NCI-H526 treated with DMSO at 0.1 percent for 48 hours (cell line): ENCODE data around the gene TNK1.
"Not testable (repeated sequence)": the region's sequence is repeated elsewhere in the genome, so short reads cannot be mapped to it uniquely, and the experiment has no call there.

Experiments used
- DNase-seq: peaks from one replicate; lab custom pipeline; 2025; lab: John Stamatoyannopoulos, UW

The TNK1 gene

DNA sequence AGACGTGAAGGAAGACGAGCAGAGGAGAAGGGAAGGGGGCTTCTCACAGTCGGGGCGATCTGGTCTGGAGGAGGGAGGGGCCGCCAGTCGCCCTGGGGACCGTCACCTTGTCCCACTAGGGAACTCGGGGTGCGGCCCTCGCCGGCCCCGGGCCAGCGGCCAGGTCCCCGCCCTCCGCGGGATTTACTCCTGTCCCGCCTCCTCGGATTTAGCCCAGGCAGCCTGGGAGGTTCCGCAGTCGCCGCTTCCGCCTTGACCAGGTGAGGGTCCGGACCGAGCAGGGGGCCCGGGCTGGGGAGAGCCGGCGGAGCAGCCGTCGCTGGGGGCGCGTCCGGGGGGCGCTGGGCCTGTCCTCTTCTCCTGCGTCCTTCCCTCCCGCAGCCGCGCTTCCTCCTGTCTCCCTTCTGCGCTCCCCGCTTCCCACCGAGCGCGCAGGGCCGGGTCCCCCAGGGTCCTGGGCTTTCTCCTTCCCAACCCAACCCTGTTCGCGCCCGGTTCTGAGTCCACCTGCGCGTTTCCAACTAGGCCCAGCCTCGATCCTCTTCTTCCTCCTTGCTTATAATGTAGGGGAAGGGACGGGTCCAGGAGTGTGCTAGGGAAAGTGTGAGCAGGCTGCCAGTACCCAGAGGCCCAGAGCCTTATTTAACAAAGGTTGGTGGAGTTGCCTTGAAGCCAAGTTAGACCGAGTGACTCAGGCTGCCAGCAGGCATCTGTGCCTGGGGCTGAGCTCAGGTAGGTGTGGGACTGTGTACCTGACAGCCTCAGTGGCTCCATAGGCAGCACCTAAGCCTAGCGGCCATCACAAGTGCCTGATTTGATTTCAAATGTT lies at the start of gene TNK1:
TSS of gene TNK1 (plus strand) at position 235 of the 829 bp plus-strand sequence. CDS start 1,838 bp downstream, outside the sequence.
- no peak for DNase-seq

DNA sequence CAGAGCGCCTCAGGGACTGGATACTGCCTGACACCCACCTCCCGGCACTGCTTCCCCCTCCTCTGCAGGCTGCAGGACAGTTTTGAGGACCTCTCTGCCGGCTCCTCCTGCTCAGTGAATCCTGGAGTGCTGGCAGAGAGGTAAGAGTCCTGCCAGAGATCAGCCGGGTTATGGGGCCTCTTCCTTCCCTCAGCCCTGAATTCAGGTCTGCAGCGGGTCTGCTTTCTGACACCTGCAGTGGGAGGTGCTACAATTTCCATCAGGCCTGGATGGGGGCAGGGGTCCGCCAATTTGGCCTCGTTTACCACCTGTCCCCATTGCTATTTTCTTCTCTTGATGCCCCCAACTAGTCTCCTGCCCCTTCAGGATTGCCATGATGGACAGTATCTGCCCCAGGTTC lies 48.8 kb upstream of the TNK1 start:
- no peak for DNase-seq

DNA sequence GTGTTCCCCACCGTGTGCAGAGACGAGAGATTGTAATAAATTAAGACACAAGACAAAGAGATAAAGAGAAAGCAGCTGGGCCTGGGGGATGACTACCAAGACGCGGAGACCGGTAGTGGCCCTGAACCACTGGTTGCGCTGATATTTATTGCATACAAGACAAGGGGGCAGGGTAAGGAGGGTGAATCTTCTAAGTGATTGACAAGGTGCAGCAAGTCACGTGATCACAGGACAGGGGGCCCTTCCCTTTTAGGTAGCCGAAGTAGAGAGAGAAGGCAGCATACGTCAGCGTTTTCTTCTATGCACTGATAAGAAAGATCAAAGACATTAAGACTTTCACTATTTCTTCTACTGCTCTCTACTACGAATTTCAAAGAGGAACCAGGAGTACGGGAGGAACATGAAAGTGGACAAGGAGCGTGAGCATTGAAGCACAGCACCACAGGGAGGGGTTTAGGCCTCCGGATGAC lies 48.3 kb upstream of the TNK1 start:
- not testable (repeated sequence) for DNase-seq

DNA sequence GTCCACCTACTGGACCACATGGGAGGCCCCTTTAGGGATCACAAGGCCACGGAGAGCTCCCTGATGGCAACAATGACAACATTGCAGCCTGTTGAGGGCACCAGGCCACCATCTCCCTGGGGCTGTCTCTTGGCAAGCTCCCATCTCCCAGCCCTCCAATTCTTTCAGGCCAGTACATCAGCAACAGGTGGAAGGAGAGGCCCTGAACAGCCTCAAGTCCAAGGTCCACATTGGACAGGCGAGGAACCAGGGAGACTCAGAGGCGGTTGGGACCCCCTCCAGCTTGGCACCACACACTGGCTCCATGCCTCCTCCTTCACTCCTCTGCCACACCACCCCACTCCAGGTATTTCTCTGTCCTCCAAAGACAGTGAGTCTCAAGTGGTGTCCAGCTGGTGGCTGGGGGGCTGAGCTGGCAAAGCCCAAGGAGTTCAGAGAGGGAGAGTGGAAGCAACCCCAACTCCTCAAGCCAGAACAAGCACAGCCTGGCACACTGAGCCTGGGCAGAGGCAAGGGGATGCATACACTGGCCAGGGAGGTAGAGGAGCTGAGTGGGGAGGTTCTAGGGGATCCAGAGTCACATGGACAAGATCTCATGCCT lies 45.9 kb upstream of the TNK1 start:
- DNase-seq: no peak

DNA sequence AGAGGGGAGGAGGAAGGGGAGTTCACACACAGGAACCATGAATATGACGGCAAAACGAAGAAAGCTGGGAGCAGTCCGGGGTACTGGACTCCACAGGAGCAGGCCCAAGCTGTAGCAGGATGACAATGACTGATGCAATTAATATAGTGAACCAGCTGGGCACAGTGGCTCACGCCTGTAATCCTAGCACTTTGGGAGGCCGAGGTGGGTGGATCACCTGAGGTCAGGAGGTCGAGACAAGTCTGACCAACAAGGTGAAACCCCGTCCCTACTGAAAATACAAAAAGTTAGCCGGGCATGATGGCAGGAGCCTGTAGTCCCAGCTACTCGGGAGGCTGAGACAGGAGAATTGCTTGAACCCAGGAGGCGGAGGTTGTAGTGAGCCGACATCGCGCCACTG lies 45.1 kb upstream of the TNK1 start:
- not testable (repeated sequence) for DNase-seq

DNA sequence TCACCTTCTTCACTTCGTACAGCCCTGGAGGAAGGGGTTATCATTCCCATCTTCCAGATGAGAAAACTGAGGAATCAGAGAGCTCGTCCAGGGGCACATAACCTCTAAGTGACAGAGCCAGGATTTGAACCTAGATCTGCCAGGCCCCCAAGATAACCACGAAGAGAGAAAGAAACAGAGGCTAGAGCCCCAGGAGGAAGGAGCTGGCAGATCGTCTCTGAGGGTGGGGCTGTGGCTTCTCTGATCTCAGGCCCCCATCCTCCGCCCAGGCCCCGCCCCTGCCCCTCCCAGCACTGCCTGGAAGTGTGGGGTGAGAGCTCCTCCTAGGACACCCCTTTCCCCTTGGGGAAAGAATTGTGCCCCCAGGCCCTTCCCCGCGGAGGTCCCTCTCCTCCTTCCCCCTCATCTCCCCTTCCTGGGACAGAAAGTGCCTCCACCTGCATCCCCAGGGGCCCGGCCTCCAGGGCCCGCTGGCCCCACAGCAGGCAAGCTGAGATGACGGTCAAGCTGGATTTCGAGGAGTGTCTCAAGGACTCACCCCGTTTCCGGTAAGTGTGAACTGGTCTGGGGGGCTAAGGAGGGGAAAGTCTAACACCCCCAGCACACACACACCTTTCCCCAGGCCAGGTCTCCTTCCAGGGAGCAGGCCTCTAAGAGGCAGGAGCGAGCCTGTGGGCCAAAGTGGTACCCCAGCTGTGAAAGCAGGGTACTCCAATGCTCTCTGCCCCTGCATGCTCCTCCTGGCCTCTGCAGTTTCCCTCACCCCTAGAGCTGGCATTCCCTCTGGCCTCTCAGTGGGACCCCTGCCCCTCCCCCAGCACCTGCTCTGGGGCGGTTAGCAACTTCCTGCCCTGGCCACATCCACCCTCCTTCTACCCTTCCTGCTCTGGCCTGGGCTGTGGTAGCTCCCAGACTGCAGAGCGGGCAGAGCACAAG lies 44.4 kb upstream of the TNK1 start, which contains the start of gene ACAP1:
TSS of gene ACAP1 (plus strand) at position 290 of the 936 bp plus-strand sequence. CDS start at position 496, 206 bp downstream.
- no peak for DNase-seq

DNA sequence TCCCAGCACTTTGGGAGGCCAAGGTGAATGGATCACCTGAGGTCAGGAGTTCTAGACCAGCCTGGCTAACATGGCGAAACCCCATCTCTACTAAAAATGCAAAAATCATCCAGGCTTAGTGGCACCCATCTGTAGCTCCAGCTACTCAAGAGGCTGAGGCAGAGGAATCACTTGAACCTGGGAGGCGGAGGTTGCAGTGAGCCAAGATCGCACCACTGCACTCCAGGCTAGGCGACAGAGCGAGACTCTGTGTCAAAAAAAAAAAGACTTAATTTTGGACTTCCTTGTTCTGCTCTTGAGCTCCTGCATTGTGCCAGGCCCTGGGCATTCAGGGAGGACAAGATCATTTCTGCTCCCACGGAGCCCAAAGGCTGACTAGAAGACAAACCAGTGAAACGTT lies 43.3 kb upstream of the TNK1 start:
- DNase-seq: not testable (repeated sequence)

DNA sequence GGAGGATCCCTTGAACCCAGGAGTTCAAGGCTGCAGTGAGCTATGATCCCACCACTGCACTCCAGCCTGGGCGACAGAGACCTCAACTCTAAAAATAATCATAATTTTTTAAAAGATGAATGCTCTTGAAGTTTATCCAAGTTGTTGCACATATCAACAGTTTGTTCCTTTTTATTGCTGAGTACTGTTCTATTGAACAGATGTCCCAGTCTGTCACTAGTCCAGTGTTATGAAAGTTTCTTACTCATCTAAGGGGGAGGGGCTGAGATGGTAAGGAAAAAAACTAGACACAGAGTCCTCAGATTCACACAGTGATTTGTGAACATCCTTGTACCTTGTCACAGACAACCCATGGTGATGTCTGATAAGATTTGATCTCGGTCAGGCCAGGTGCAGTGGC lies 40.7 kb upstream of the TNK1 start:
- DNase-seq: no peak

DNA sequence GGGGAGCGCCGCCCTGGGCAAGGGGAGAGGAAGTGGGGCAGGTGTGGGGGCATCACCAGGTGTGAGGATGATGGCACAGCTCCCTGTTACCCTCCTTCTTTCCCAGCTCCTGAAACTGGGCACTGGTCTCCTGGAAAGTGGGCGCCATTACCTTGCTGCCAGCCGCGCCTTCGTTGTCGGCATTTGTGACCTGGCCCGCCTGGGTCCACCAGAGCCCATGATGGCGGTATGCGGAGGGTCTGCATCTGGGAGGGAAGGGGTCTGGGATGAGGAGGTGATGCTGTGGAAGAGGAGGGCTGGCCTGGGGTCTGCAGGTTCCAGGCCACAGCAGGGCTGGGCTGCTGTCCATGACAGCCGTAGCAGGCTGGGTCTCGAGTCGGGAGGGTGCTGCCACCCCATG lies 39.0 kb upstream of the TNK1 start:
- no peak for DNase-seq

DNA sequence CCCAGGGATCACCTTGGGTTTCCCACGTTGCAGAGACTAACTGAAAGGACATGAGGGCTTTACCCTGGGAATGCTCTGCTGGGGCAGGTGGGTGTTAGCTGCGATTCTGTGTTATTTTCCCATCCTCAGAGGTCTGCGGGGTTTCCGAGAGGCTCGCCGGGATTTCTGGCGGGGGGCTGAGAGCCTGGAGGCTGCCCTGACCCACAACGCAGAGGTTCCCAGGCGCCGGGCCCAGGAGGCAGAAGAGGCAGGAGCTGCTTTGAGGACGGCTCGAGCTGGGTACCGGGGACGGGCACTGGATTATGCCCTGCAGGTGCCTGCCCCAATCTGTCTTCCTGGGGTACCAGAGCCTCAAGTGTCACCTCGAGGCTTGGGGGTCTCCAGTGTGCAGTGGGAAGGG lies 37.6 kb upstream of the TNK1 start:
- DNase-seq: no peak

DNA sequence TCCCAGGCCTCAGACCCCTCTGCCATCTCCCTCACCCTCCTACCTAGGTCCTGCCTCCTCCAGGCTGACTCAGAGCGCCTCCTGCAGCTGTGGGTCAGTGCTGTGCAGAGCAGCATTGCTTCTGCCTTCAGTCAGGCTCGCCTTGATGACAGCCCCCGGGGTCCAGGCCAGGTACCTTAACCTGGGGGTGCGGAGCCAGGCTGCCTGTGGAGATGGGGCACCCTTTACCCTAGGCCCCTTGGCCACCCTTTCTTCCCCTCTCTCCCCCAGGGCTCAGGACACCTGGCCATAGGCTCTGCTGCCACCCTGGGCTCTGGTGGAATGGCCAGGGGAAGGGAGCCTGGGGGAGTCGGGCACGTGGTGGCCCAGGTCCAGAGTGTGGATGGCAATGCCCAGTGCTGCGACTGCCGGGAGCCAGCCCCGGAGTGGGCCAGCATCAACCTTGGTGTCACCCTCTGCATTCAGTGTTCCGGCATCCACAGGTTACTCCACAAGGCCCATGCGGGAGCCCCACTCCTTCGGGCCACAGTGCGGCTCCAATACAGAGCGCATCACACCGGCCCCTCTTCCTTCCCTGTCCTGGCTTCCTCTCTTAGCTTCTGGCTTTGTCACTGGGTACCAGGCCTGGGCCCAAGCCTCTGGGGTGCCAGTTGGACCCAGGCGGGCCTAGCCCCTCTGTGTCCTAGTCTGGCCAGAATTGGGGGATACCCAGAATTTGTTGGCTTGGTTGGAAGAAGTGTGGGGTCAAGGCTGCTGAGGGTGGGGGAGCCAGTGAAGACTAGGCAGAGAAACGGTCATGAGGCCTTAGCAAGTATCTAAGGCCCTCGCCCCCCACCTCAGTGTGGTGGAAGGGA lies 33.9 kb upstream of the TNK1 start:
- no peak for DNase-seq

DNA sequence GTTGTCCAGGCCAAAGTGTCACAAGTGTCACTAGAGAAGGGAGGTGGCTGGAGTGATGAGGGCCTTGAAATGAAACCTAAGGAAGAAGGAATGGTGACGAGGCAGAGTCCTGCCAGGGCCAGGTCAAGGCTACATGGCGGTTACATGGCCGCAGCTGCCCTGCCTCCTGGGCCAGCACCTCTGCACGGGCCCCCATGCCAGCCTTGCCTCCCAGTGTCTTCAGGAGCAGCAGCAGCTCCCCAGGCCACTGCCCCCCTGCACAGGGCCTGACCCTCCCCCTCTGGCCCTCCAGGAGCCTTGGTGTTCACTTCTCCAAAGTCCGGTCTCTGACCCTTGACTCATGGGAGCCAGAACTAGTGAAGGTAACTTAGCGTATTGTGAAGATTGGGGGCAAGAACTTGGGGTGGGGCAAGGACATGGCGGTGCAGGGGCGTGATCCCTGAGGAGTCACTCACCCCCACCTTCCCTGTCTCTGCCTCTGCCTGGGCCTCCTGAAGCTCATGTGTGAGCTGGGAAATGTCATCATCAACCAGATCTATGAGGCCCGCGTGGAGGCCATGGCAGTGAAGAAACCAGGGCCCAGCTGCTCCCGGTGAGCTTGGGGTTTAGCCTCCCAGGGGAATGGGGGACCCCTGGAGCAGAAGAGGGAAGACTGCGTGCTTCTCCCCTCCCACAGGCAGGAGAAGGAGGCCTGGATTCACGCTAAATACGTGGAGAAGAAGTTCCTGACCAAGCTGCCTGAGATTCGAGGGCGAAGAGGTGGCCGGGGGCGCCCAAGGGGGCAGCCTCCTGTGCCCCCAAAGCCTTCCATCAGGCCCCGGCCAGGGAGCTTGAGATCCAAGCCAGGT lies 33.0 kb upstream of the TNK1 start:
- no peak for DNase-seq

DNA sequence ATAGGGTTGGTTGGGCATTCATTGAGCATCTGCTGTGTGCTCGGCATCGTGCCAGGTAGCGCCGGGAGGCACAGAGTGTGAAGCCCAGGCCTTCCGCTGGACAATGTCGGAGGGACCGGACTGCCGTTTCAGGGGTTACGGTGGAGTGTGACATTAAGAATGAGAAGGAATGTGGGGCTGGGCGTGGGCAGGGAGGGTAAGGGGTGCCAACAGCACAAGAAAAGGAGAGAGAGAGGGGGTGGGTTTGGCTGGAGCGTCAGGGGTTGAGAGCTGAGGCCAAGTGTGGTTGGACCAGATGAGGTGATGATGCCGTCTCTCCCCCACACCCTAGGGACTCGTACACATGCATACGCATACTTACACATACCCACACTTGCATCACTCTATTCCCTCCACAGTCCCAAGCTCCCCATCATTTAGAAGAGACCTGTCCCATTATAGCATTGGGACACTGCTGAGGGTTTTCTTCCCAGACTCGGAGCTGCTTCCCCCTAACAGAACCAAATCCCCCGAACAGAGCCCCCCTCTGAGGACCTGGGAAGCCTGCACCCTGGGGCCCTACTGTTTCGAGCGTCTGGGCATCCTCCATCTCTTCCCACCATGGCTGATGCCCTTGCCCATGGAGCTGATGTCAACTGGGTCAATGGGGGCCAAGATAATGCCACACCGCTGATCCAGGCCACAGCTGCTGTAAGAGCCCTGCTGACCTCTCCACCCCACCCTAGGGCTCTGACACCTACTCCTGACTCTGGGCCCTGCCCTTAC lies 32.2 kb upstream of the TNK1 start:
- DNase-seq: no peak

DNA sequence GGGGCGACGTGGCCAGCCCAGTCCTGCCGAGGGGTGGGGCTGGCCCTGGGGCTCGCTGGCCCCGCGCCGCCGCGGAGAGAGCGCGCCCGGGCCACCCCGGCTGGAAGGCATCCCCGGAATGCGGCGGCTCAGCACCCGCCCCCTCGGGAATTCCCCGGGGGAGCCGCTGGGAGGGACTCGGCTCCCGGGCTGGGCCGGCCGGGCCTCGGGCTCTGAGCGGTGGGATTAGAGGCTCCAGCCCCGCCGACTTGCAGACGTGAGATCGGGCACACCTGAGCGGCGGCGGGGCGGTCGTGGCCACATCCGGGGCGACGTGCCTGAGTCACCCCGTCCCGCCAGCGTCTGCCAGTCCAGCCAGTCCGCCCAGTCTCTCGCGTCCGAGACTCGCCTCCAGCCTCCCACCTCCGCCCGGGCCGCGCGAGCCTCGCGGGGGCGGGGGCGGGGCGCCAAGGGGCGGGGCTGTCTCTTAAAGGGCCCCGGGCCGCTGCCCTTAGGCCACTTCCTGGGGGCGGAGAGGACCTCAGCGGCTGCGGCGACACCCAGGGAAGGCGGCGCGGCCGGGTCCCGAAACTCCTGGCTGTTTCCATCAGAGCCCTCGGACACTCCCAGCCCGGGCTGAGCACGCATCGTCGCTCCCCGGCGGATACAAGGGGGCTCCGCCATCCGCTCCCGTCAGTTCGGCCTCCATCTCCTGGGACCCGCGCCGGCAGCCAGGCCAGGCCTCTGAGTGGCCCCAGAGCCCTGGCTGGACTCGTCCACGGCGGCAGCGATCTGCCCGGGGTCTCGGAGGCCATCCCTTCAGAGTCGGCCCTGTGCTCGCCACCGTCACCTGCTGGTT lies 29.0 kb upstream of the TNK1 start, which contains the start of gene KCTD11:
TSS of gene KCTD11 (plus strand) at position 498 of the 838 bp plus-strand sequence.
- peak; percentile 48 for DNase-seq

DNA sequence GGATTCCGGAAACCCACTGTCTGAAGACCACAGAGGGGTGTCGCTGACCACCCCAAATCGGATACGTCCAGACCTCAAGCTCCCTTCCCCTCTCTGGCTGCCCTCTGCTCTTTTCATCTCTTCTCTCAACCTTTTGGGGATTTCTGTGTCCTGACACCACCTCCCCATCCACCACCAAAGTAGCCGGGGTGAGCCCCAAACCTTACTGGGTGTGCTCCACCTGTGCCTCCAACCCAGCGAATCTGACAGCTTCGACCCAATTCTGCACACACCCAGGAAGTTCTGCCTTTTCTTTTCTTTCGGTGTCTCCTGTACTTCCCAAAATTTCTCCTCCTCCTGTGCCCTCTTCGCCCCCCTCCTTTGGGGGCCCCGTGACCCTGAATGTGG lies 28.4 kb upstream of the TNK1 start:
- no peak for DNase-seq

DNA sequence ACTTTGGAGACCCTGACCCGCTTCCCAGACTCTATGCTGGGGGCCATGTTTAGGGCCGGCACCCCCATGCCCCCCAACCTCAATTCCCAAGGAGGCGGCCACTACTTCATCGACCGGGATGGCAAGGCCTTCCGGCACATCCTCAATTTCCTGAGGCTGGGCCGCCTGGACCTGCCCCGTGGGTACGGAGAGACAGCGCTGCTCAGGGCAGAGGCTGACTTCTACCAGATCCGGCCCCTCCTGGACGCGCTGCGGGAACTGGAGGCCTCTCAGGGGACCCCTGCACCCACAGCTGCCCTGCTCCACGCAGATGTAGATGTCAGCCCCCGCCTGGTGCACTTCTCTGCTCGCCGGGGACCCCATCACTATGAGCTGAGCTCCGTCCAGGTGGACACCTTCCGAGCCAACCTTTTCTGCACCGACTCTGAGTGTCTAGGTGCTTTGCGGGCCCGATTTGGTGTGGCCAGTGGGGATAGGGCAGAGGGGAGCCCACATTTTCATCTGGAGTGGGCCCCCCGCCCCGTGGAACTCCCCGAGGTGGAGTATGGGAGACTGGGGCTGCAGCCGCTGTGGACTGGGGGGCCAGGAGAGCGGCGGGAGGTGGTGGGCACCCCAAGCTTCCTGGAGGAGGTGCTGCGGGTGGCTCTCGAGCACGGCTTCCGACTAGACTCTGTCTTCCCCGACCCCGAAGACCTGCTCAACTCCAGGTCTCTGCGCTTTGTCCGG lies 27.8 kb upstream of the TNK1 start:
- no peak for DNase-seq

DNA sequence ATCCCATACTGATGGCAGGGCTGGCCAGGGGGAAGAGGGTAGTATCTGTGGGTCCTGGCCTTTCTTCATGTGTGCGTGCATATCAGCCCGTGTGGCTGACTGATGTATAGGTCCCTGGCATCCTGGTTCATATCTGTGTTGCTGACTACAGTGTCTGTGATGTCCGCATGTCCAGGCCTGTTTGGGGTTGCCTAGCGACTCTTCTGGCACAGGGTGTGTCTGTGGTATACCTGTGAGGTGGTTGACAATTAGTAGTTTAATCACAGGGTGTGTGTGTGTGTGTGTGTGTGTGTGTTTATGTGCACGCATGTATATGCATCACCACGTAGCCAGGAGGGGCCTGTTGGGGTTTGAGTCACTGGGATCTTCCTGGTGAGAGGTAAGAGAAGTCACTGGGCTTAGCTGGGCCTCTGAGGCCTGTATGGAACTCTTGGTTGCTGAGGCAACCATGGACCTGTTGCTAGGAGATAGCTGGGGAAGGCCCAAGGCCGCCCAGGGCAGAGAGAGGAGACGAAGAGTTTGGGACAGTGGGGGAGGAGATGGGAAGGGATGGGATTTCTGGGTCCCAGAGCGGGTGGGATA lies 26.5 kb upstream of the TNK1 start:
- DNase-seq: no peak

DNA sequence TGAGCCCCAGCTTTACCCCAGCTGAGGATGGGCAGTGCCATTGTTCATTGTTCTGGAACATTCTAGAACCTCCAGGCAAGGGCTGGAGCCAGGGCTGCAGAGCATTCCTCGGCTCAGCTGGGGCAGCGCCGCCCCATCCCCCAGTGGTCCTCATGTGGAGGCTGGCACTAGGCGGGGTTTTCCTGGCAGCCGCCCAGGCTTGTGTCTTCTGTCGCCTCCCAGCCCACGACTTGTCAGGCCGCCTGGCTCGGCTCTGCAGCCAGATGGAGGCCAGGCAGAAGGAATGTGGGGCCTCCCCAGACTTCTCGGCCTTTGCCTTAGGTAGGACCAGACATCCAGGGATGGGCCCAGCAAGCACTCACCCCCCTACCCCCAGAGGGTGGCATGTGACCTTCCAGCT lies 25.8 kb upstream of the TNK1 start, which contains the start of gene TMEM95:
TSS of gene TMEM95 (plus strand) at position 104 of the 400 bp plus-strand sequence. CDS start at position 153, 49 bp downstream.
- no peak for DNase-seq
